ENCODE results near the gene PLXND1. TPM values are rescaled to one million over a fixed set of nuclear protein-coding genes. Genes with fewer than 3 reads are reported as not detected.

The PLXND1 gene
- total and polyA plus RNA-seq, 2 donors (not counting 1 experiment from before 2014, with no cell fraction given) = 3.3 to 74.4 TPM

DNA sequence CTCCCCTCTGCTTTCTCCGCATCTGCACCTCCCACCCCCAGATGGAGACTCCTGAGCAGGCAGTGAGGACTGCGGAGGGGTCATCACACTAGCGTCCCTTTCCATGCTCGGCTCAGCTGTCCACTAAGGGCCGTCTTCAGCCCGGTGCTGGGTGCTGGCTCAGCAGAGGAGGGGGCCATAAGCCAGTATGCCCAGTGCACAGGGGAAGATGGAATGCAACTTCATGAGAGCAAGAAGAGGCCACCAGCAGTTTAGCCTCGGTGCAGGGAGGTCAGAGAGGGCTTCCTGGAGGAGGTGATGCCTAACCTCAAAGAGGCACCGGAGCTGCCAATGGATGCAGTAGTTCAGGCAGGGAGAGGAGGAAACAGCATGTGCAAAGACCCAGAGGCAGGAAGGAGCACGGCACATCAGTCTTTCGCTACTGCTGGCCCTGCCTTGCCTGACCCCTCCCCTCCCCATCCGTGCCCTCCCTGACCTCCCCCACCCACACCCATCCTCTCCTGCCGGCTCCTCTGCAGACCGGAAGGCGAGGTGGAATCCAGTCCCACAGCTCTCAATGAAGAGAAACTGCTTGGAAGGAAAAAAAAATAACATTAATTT, 15.2 kb upstream of the PLXND1 start:
- CTCF ChIA-PET = no interaction called here
- Histone ChIP-seq H3K36me3 (replicated peaks in 1 of 2; ENCODE audit: control extremely low read depth in 1 of 2, control insufficient read depth in 1 of 2, extremely low read depth in 1 of 2, insufficient read depth in 2 of 2, low read length in 1 of 2) (no peaks in the 10 kb centered on the region), H3K4me3 (ENCODE audit: control extremely low read depth in 1 of 5, extremely low read depth in 1 of 5, insufficient read depth in 1 of 5, low read depth in 2 of 5, low read length in 4 of 5) (no peak overlapping the region), H3K27ac (ENCODE audit: low read length in 2 of 2) (no peak overlapping the region), H4K20me1 (ENCODE audit: control insufficient read depth, insufficient read depth, low read length, poor library complexity, severe bottlenecking) (no peaks in the 10 kb centered on the region), H3K9me3 (ENCODE audit: control extremely low read depth in 1 of 3, control insufficient read depth in 2 of 3, insufficient read depth in 1 of 3, low read length in 2 of 3) (peaks cover 0 to 4% (median 0%) of the 10 kb centered on the region in 3 donors), H3K79me2 (ENCODE audit: control insufficient read depth, insufficient read depth, low read length) (no peaks in the 10 kb centered on the region), H3K27me3 (replicated peaks in 1 of 4; ENCODE audit: control extremely low read depth in 1 of 4, control insufficient read depth in 3 of 4, insufficient read depth in 4 of 4, low read length in 3 of 4) (peaks cover 0 to 16% (median 7%) of the 10 kb centered on the region in 4 experiments), H3K4me2 (replicated peaks; ENCODE audit: low read depth, low read length, poor library complexity, severe bottlenecking) (no peak overlapping the region), H3K4me1 (ENCODE audit: control insufficient read depth in 2 of 2, insufficient read depth in 2 of 2, low read length in 2 of 2) (peaks cover 13 to 25% of the 10 kb centered on the region in 2 donors), H3K9ac (ENCODE audit: low read length) (no peak overlapping the region), H2AFZ (ENCODE audit: insufficient read depth, low read depth, low read length, poor library complexity, severe bottlenecking) (no peak overlapping the region)
- 97% methylated on average over 7 of the region's 14 CpGs for WGBS (ENCODE audit: insufficient coverage)
- TF ChIP-seq EZH2 (IDR thresholded peaks at IDR 0.05; ENCODE audit: borderline replicate concordance, insufficient read depth, low read depth, low read length, poor library complexity, severe bottlenecking) = no peak
- TF ChIP-seq, protein P1, sequence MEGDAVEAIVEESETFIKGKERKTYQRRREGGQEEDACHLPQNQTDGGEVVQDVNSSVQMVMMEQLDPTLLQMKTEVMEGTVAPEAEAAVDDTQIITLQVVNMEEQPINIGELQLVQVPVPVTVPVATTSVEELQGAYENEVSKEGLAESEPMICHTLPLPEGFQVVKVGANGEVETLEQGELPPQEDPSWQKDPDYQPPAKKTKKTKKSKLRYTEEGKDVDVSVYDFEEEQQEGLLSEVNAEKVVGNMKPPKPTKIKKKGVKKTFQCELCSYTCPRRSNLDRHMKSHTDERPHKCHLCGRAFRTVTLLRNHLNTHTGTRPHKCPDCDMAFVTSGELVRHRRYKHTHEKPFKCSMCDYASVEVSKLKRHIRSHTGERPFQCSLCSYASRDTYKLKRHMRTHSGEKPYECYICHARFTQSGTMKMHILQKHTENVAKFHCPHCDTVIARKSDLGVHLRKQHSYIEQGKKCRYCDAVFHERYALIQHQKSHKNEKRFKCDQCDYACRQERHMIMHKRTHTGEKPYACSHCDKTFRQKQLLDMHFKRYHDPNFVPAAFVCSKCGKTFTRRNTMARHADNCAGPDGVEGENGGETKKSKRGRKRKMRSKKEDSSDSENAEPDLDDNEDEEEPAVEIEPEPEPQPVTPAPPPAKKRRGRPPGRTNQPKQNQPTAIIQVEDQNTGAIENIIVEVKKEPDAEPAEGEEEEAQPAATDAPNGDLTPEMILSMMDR (IDR thresholded peaks at IDR 0.05) = no peak
- ATAC-seq (ENCODE audit: low read depth) = no peak
- Mint-ChIP-seq H3K4me1 (peaks cover 15% of the 10 kb centered on the region), H3K27ac (no peak overlapping the region), H3K9me3 (ENCODE audit: insufficient read depth) (no peaks in the 10 kb centered on the region), H3K27me3 (peaks cover 8% of the 10 kb centered on the region), H3K4me3 (no peak overlapping the region)
- intact Hi-C loops (cut with micrococcal nuclease) = no loop called here
- POLR2A ChIA-PET = no interaction called here
- DNase-seq = no peak

DNA sequence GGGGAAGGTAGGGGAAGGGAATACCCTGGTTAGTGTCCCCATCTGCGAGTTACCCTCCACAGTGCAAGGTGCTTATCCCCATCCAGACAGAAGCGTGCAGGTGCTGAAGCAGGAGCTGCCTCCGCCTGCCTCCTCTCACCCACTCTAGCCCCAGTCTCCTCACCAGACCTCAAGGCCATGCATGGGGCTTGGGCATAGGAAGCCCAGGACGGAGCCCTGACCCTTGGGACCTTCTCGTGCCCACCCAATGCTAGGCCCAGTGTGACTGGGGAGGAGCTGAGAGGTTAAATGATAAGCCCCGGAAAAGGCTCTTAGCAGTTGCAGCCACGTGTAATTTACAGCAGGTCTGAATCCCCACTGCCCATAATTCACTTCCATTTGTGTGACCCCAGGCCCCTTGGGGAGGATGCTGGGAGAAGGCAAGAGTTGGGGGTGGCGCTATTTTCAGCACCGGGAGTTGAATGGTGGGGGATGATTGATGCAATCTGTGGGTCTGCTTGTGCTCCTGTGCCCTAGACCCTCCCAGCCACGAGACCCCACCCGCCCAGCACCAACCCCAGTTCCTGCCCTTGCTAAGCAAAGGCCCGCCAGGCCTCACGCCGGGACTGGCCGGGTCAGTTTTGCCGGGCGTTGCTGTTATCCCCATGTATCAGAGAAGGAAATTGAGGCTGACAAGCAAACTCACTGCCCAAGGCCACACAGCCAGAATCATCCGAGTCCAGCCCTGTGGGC, 14.5 kb upstream of the PLXND1 start:
- Histone ChIP-seq H3K4me3 (ENCODE audit: control extremely low read depth in 1 of 5, extremely low read depth in 1 of 5, insufficient read depth in 1 of 5, low read depth in 2 of 5, low read length in 4 of 5) (no peak overlapping the region), H3K27ac (ENCODE audit: low read length in 2 of 2) (no peak overlapping the region), H3K79me2 (ENCODE audit: control insufficient read depth, insufficient read depth, low read length) (no peaks in the 10 kb centered on the region), H4K20me1 (ENCODE audit: control insufficient read depth, insufficient read depth, low read length, poor library complexity, severe bottlenecking) (no peaks in the 10 kb centered on the region), H3K36me3 (replicated peaks in 1 of 2; ENCODE audit: control extremely low read depth in 1 of 2, control insufficient read depth in 1 of 2, extremely low read depth in 1 of 2, insufficient read depth in 2 of 2, low read length in 1 of 2) (no peaks in the 10 kb centered on the region), H3K9me3 (ENCODE audit: control extremely low read depth in 1 of 3, control insufficient read depth in 2 of 3, insufficient read depth in 1 of 3, low read length in 2 of 3) (peaks cover 0 to 4% (median 0%) of the 10 kb centered on the region in 3 donors), H2AFZ (ENCODE audit: insufficient read depth, low read depth, low read length, poor library complexity, severe bottlenecking) (no peak overlapping the region), H3K9ac (ENCODE audit: low read length) (no peak overlapping the region), H3K27me3 (replicated peaks in 1 of 4; ENCODE audit: control extremely low read depth in 1 of 4, control insufficient read depth in 3 of 4, insufficient read depth in 4 of 4, low read length in 3 of 4) (peaks cover 0 to 16% (median 7%) of the 10 kb centered on the region in 4 experiments), H3K4me2 (replicated peaks; ENCODE audit: low read depth, low read length, poor library complexity, severe bottlenecking) (no peak overlapping the region), H3K4me1 (ENCODE audit: control insufficient read depth in 2 of 2, insufficient read depth in 2 of 2, low read length in 2 of 2) (peaks cover 8 to 20% of the 10 kb centered on the region in 2 donors)
- no peak overlapping the region for H3K27ac Mint-ChIP-seq
- no peaks in the 10 kb centered on the region for H3K9me3 Mint-ChIP-seq (ENCODE audit: insufficient read depth)
- no peak overlapping the region for H3K4me3 Mint-ChIP-seq
- DNase-seq = no peak
- 92% methylated on average over 13 of the region's 18 CpGs for WGBS (ENCODE audit: insufficient coverage)
- CTCF ChIA-PET = interaction anchor here (1.0 kb wide), 1 partner anchor 131 kb away, joined by 3 read pairs; no protein-coding TSS in a partner anchor
- POLR2A ChIA-PET = no interaction called here
- TF ChIP-seq, protein P1 (IDR thresholded peaks at IDR 0.05) = no peak
- TF ChIP-seq EZH2 (IDR thresholded peaks at IDR 0.05; ENCODE audit: borderline replicate concordance, insufficient read depth, low read depth, low read length, poor library complexity, severe bottlenecking) = no peak
- intact Hi-C loops (cut with micrococcal nuclease) = no loop called here
- no peak for ATAC-seq (ENCODE audit: low read depth)
- peaks cover 8% of the 10 kb centered on the region for H3K27me3 Mint-ChIP-seq
- peaks cover 10% of the 10 kb centered on the region for H3K4me1 Mint-ChIP-seq
